ENCODE measurements around the gene SMS.

DNA sequence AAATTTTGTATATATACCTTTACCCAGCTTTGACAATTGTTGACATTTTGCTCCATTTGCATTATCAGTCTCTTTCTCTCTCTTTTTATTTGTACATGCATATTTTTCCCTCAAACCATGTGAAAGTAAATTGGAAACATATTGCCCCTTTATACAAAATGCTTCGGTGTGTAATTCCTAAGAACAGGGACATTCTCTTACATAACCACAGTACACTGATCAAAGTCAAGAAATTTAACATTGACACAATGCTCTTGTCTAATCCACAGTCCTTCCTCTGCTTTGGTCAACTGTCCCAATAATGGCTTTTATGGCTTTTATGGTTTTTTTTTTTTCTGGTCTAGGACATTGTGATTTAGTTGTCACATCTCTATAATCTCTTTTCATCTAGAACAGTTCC, 9.5 kb upstream of the SMS start:
- TF ChIP-seq, protein P1, sequence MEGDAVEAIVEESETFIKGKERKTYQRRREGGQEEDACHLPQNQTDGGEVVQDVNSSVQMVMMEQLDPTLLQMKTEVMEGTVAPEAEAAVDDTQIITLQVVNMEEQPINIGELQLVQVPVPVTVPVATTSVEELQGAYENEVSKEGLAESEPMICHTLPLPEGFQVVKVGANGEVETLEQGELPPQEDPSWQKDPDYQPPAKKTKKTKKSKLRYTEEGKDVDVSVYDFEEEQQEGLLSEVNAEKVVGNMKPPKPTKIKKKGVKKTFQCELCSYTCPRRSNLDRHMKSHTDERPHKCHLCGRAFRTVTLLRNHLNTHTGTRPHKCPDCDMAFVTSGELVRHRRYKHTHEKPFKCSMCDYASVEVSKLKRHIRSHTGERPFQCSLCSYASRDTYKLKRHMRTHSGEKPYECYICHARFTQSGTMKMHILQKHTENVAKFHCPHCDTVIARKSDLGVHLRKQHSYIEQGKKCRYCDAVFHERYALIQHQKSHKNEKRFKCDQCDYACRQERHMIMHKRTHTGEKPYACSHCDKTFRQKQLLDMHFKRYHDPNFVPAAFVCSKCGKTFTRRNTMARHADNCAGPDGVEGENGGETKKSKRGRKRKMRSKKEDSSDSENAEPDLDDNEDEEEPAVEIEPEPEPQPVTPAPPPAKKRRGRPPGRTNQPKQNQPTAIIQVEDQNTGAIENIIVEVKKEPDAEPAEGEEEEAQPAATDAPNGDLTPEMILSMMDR (conservative IDR thresholded peaks at IDR 0.05), result no peak
- no peak for TF ChIP-seq ZFX (IDR thresholded peaks at IDR 0.05)
